Activated T-cell treated with anti-CD3 and anti-CD28 coated beads for 4 hours (primary cell): ENCODE measurements around the gene FADS3.

ENCODE experiments used
- DNase-seq: peaks from one replicate; pipeline ENCODE4 v3.0.0-alpha.2; 2020

The FADS3 gene

GRCh38 chr11:61912991-61913698 lies 21.8 kb upstream of the FADS3 start:
- no peak for DNase-seq

- DNase-seq = no peak
Observed at GRCh38 chr11:61912530-61912898, 21.2 kb upstream of the FADS3 start.

- DNase-seq = no peak
Observed at GRCh38 chr11:61911701-61912529, 20.6 kb upstream of the FADS3 start.

GRCh38 chr11:61911128-61911700 lies 19.9 kb upstream of the FADS3 start:
- DNase-seq = no peak

- no peak for DNase-seq
Observed at GRCh38 chr11:61910187-61911127, 19.1 kb upstream of the FADS3 start.

- no peak for DNase-seq
Observed at GRCh38 chr11:61908730-61909316, 17.5 kb upstream of the FADS3 start.

GRCh38 chr11:61907871-61908729 lies 16.8 kb upstream of the FADS3 start:
- no peak for DNase-seq

- DNase-seq = no peak
Observed at GRCh38 chr11:61907282-61907681, 15.9 kb upstream of the FADS3 start.

GRCh38 chr11:61906522-61906909 lies 15.2 kb upstream of the FADS3 start:
- no peak for DNase-seq

GRCh38 chr11:61905801-61906521 lies 14.6 kb upstream of the FADS3 start:
- DNase-seq = no peak

- DNase-seq = no peak
Observed at GRCh38 chr11:61905067-61905696, 13.8 kb upstream of the FADS3 start.

GRCh38 chr11:61904539-61905048 lies 13.2 kb upstream of the FADS3 start:
- no peak for DNase-seq

GRCh38 chr11:61903845-61904244 lies 12.5 kb upstream of the FADS3 start:
- DNase-seq = no peak

GRCh38 chr11:61902313-61902712 lies 11.0 kb upstream of the FADS3 start:
- DNase-seq = no peak

GRCh38 chr11:61901397-61901796 lies 10.1 kb upstream of the FADS3 start:
- no peak for DNase-seq

- no peak for DNase-seq
Observed at GRCh38 chr11:61900251-61900650, 8.9 kb upstream of the FADS3 start.

GRCh38 chr11:61899146-61899841 lies 7.9 kb upstream of the FADS3 start:
- peak; percentile 91 for DNase-seq

GRCh38 chr11:61898247-61898582 lies 6.9 kb upstream of the FADS3 start:
- DNase-seq = no peak
